ENCODE measurements around the gene IL2RG.

The IL2RG gene

DNA sequence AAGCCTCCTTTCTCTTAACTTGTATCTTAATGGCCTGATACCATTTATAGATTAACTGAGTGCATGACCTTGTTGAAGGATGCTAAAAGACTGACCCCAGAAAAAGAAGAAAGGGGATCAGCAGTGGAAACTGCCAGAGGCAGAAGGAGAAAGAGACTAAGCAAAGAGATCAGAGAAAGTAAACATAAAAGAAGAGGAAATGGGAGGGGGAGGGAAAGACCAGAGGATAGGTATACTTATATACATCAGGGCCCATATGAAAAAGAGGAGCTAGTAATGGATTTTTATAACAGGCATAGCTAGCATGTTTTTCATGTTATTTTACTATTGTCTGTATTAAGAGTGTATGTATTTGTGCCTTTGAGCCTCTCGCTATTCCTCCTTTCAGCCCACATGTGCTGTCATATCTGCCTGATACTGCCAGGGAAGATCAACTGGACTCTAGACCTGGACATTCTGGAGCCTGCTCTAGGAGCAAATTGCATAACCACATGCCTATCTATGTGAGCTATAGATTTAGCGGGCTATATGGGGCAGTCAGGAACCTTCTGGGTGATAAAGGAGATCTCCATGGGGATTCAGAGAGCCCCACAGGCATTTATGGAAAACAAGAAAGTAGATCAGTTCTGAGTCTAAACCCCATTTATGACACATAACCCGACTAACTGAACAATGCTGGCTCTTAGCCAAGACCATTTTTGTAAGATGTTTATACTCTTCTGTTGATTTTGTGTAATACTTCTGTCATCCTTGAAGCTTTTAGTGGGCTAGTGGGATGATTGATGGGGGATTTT, 29.9 kb downstream of the IL2RG start:
- no peaks in the 10 kb centered on the region for H3K4me1 ChIP-seq (ENCODE audit: control insufficient read depth in 1 of 2, insufficient read depth in 2 of 2, low read length in 2 of 2)
- H3K27ac ChIP-seq (ENCODE audit: low read depth, low read length): no peak overlapping the region
- no peaks in the 10 kb centered on the region for H3K27me3 ChIP-seq (ENCODE audit: control insufficient read depth in 1 of 2, insufficient read depth in 2 of 2, low read length in 2 of 2)
- no peak overlapping the region for H3K9ac ChIP-seq (ENCODE audit: low read depth in 1 of 2, low read length in 2 of 2)
- H3K9me3 ChIP-seq (ENCODE audit: control insufficient read depth in 1 of 2, low read length in 2 of 2): no peaks in the 10 kb centered on the region
- H3K4me3 ChIP-seq (ENCODE audit: low read depth in 1 of 2, low read length in 2 of 2): no peak overlapping the region
- H3K36me3 ChIP-seq (ENCODE audit: control insufficient read depth in 1 of 2, insufficient read depth in 2 of 2, low read length in 2 of 2): no peaks in the 10 kb centered on the region

DNA sequence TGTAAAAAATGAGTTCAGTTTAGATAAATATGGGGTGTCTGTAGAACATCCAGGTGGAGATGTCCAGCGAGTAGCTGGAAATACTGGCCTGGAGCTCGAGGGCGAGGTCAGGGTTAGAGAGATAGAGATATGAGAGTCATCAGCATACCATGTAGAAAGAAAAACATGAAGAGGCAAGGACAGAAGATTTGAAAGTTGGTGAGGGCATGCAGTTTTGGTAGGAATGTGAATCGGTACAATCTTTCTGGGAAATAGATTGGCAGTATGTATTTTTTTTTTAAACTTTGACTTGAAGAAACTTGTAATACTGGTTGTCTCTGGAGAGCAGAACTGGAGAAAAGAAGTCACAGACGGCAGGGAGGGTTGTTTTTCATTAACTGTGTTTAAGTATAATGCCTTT, 40.8 kb downstream of the IL2RG start:
- Histone ChIP-seq H3K27me3 (ENCODE audit: control insufficient read depth in 1 of 2, insufficient read depth in 2 of 2, low read length in 2 of 2) (no peaks in the 10 kb centered on the region), H3K4me3 (ENCODE audit: low read depth in 1 of 2, low read length in 2 of 2) (no peak overlapping the region), H3K27ac (ENCODE audit: low read depth, low read length) (no peak overlapping the region), H3K36me3 (ENCODE audit: control insufficient read depth in 1 of 2, insufficient read depth in 2 of 2, low read length in 2 of 2) (no peaks in the 10 kb centered on the region), H3K9ac (ENCODE audit: low read depth in 1 of 2, low read length in 2 of 2) (no peak overlapping the region), H3K9me3 (ENCODE audit: control insufficient read depth in 1 of 2, low read length in 2 of 2) (no peaks in the 10 kb centered on the region), H3K4me1 (ENCODE audit: control insufficient read depth in 1 of 2, insufficient read depth in 2 of 2, low read length in 2 of 2) (peaks cover 0 to 5% of the 10 kb centered on the region in 2 donors)

DNA sequence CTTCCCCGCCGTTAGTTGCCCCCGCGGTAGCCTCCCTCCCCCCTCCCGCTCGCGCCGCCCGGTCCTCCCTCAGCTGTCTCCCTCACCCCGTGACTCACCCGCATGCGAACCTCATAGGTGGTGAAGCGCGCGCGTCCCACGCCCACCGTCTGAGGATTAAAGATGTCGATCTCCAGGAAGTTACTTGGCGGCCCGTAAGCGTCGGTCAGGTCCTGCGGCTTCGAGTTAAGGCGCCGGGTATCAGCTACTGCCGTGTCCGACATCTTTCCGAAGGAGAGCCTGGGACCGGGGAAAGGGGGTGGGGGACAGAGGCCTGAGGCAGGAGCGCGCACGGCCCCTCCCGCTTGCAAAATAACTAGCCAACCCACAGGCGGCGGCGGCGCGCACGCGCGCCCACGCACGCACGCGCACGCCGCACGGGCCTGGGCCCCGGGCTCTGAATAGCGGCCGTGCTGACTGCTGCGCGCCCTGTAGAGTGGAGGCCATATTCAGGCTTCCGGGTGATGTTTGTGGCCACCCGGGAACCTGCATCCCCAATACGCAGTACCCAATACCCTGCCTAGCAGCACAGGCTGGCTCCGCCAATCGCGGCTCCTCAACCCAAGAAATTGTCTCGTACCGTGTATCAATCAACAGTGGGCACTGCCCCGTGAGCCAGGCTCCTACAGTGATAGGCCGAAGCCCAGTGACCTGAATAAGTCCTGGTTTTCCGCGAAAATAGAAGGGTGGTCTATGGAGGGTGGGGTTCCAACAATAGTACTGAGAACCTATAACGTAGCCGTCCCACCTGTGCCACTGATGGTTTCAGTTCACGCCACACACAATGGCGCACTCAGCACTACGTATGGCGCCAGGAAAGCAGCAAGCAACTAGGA, 43.1 kb downstream of the IL2RG start, which contains the start of gene SNX12:
TSS of gene SNX12 (minus strand) at position 291 of the 875 bp plus-strand sequence. CDS start at position 263, 28 bp downstream.
- Histone ChIP-seq H3K4me3 (ENCODE audit: low read depth in 1 of 2, low read length in 2 of 2) (peak within 1 kb of the TSS; percentile 87 to 89), H3K36me3 (ENCODE audit: control insufficient read depth in 1 of 2, insufficient read depth in 2 of 2, low read length in 2 of 2) (no peaks in the 10 kb centered on the region), H3K9ac (ENCODE audit: low read depth in 1 of 2, low read length in 2 of 2) (peak within 1 kb of the TSS; percentile 65 to 89), H3K4me1 (ENCODE audit: control insufficient read depth in 1 of 2, insufficient read depth in 2 of 2, low read length in 2 of 2) (peaks cover 0 to 5% of the 10 kb centered on the region in 2 donors), H3K9me3 (ENCODE audit: control insufficient read depth in 1 of 2, low read length in 2 of 2) (no peaks in the 10 kb centered on the region), H3K27me3 (ENCODE audit: control insufficient read depth in 1 of 2, insufficient read depth in 2 of 2, low read length in 2 of 2) (no peaks in the 10 kb centered on the region), H3K27ac (ENCODE audit: low read depth, low read length) (peak within 1 kb of the TSS; percentile 73)

DNA sequence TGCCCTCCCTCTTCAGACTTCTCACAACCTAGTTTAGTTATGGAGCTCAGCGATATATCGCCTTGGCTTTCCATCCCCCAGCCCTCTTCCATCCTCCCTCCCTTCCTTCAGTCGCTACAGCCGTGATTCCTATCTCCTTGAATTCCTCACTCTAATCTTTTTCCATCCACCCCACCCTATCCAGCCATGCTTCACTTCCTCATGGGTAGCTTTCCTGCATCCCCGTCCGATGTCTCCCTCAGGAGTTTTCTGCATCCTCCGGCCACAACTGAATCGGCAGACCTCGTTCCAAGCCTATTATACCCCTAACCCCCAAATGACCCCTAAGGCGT, 43.7 kb downstream of the IL2RG start:
- Histone ChIP-seq H3K4me3 (ENCODE audit: low read depth in 1 of 2, low read length in 2 of 2) (peak overlapping the region; percentile 87 to 89), H3K4me1 (ENCODE audit: control insufficient read depth in 1 of 2, insufficient read depth in 2 of 2, low read length in 2 of 2) (peaks cover 0 to 5% of the 10 kb centered on the region in 2 donors), H3K36me3 (ENCODE audit: control insufficient read depth in 1 of 2, insufficient read depth in 2 of 2, low read length in 2 of 2) (peaks cover 0 to 2% of the 10 kb centered on the region in 2 donors), H3K27ac (ENCODE audit: low read depth, low read length) (peak overlapping the region; percentile 73), H3K9me3 (ENCODE audit: control insufficient read depth in 1 of 2, low read length in 2 of 2) (no peaks in the 10 kb centered on the region), H3K27me3 (ENCODE audit: control insufficient read depth in 1 of 2, insufficient read depth in 2 of 2, low read length in 2 of 2) (no peaks in the 10 kb centered on the region), H3K9ac (ENCODE audit: low read depth in 1 of 2, low read length in 2 of 2) (peak overlapping the region; percentile 58 to 66)

DNA sequence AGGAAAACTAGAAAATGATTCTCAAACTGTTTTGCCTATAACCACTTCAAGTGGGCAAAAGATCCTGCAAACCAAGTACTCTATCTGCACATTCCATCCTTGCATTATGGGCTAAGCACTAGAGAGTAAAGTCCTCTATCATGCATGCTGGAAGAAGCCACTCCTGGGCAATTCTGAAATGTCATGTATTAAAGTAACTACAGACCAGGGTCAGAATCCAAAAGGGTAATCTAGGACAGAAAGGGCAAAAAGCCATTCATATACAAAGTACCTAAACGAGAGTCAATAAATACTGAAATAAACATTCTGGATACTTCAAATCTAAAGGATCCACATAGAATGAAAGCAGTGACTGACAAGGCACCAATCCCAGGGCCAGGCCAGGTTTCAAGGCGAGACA, 44.3 kb downstream of the IL2RG start:
- Histone ChIP-seq H3K27ac (ENCODE audit: low read depth, low read length) (no peak overlapping the region), H3K9ac (ENCODE audit: low read depth in 1 of 2, low read length in 2 of 2) (peak overlapping the region; percentile 58 to 66)

DNA sequence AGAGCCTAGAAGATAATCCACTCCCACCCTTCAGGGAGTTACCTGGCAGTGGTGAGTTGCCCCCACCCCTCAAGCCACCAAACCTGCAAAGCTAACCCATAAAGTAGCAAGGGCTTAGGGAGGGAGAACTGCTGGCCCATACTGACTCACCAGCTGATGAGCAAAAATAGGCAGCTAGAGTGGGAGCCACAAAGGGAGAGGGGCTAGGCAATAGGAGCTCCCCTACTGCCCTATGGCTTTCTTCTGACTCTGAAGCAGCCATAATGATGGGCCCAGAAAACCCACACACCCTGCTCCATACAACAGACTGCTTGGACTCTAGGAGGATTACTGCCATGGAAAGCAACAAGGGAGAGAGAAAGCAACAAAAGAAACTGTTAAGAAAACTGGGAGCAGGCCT, 51.2 kb downstream of the IL2RG start:
- H3K27me3 ChIP-seq (ENCODE audit: control insufficient read depth in 1 of 2, insufficient read depth in 2 of 2, low read length in 2 of 2): no peaks in the 10 kb centered on the region
- no peak overlapping the region for H3K4me3 ChIP-seq (ENCODE audit: low read depth in 1 of 2, low read length in 2 of 2)
- H3K4me1 ChIP-seq (ENCODE audit: control insufficient read depth in 1 of 2, insufficient read depth in 2 of 2, low read length in 2 of 2): no peaks in the 10 kb centered on the region
- no peaks in the 10 kb centered on the region for H3K9me3 ChIP-seq (ENCODE audit: control insufficient read depth in 1 of 2, low read length in 2 of 2)
- H3K36me3 ChIP-seq (ENCODE audit: control insufficient read depth in 1 of 2, insufficient read depth in 2 of 2, low read length in 2 of 2): peaks cover 4 to 24% of the 10 kb centered on the region in 2 donors
- H3K27ac ChIP-seq (ENCODE audit: low read depth, low read length): no peak overlapping the region
- no peak overlapping the region for H3K9ac ChIP-seq (ENCODE audit: low read depth in 1 of 2, low read length in 2 of 2)

More for the DNA sequence above, 44.3 kb downstream of the IL2RG start:
- Histone ChIP-seq H3K36me3 (ENCODE audit: control insufficient read depth in 1 of 2, insufficient read depth in 2 of 2, low read length in 2 of 2) (peaks cover 0 to 5% of the 10 kb centered on the region in 2 donors), H3K27me3 (ENCODE audit: control insufficient read depth in 1 of 2, insufficient read depth in 2 of 2, low read length in 2 of 2) (no peaks in the 10 kb centered on the region), H3K9me3 (ENCODE audit: control insufficient read depth in 1 of 2, low read length in 2 of 2) (no peaks in the 10 kb centered on the region), H3K4me1 (ENCODE audit: control insufficient read depth in 1 of 2, insufficient read depth in 2 of 2, low read length in 2 of 2) (peaks cover 0 to 5% of the 10 kb centered on the region in 2 donors), H3K4me3 (ENCODE audit: low read depth in 1 of 2, low read length in 2 of 2) (peak overlapping the region; percentile 87 to 89)

DNA sequence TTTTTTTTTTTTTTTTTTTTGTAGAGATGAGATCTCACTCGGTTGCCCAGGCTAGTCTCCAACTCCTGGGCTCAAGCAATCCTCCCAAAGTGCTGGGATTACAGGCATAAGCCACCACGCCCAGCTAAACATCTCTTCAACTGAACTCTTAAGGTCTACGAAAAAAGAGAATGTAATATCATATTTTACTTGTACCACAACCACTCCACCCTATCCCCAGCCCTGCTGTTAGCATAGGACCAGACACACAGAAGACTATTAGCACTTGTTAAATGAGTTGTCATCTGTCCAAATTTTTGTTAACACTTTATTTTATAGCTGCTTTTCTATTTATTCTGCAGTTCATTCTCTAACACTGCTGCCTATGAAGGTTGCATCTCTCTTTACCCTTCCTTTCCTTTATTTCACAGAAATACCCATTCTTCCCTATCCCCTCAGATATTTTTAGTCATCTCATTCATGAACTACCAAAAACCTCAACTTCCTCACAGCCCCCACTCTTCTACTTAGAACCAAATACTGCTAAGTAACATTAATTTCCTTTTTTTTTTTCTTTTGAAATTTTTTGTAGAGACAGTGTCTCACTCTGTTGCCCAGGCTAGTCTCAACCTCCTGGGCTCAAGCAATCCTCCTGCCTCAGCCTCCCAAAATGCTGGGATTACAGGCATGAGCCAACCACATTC, 53.4 kb downstream of the IL2RG start:
- no peaks in the 10 kb centered on the region for H3K4me1 ChIP-seq (ENCODE audit: control insufficient read depth in 1 of 2, insufficient read depth in 2 of 2, low read length in 2 of 2)
- no peak overlapping the region for H3K27ac ChIP-seq (ENCODE audit: low read depth, low read length)
- H3K36me3 ChIP-seq (ENCODE audit: control insufficient read depth in 1 of 2, insufficient read depth in 2 of 2, low read length in 2 of 2): peaks cover 4 to 24% of the 10 kb centered on the region in 2 donors
- H3K4me3 ChIP-seq (ENCODE audit: low read depth in 1 of 2, low read length in 2 of 2): no peak overlapping the region
- H3K9ac ChIP-seq (ENCODE audit: low read depth in 1 of 2, low read length in 2 of 2): no peak overlapping the region
- H3K9me3 ChIP-seq (ENCODE audit: control insufficient read depth in 1 of 2, low read length in 2 of 2): no peaks in the 10 kb centered on the region
- H3K27me3 ChIP-seq (ENCODE audit: control insufficient read depth in 1 of 2, insufficient read depth in 2 of 2, low read length in 2 of 2): no peaks in the 10 kb centered on the region

Measured in duodenal mucosa (tissue), 2 donors.